ENCODE results near the gene FETUB.

GRCh38 chr3:186636536-186636935 lies 3.7 kb upstream of the FETUB start:
- TF ChIP-seq POLR2A (IDR thresholded peaks at IDR 0.05; ENCODE audit: borderline replicate concordance, extremely low read depth, insufficient read depth, insufficient read length) = no peak
- TF ChIP-seq CTCF (IDR thresholded peaks at IDR 0.05 in 2 of 3, conservative IDR thresholded peaks at IDR 0.05 in 1 of 3; ENCODE audit: borderline replicate concordance in 1 of 3, insufficient read depth in 1 of 3, low read depth in 2 of 3, low read length in 2 of 3) = no peak
- no peak for TF ChIP-seq RAD21 (IDR thresholded peaks at IDR 0.05; ENCODE audit: low read depth)
- TF ChIP-seq JUND (IDR thresholded peaks at IDR 0.05) = no peak
- no peak for TF ChIP-seq EZH2phosphoT487 (IDR thresholded peaks at IDR 0.05; ENCODE audit: borderline replicate concordance)
- TF ChIP-seq TCF7L2 (IDR thresholded peaks at IDR 0.05; ENCODE audit: borderline replicate concordance, extremely low read depth, insufficient read depth, insufficient read length) = no peak
- TF ChIP-seq CEBPB (IDR thresholded peaks at IDR 0.05; ENCODE audit: low read depth) = no peak
- TF ChIP-seq SIN3A (IDR thresholded peaks at IDR 0.05; ENCODE audit: low read depth) = no peak
- TF ChIP-seq SRF (IDR thresholded peaks at IDR 0.05; ENCODE audit: low read depth) = no peak
- TF ChIP-seq REST (IDR thresholded peaks at IDR 0.05; ENCODE audit: low read depth) = no peak
- TF ChIP-seq EZH2 (IDR thresholded peaks at IDR 0.05) = no peak

Data from HCT116 (cell line).